ENCODE results near the gene ZNF66. TPM values are rescaled to one million over a fixed set of nuclear protein-coding genes. Genes with fewer than 3 reads are reported as not detected.
"Not testable (repeated sequence)": the region's sequence is repeated elsewhere in the genome, so short reads cannot be mapped to it uniquely, and the experiment has no call there.

The ZNF66 gene
- total and polyA plus RNA-seq, 12 donors = 0.49 to 1.9 (median 1.0) TPM

- intact Hi-C loops (cut with DNase I) = no loop called here
- H3K27me3 ChIP-seq = no peaks in the 10 kb centered on the region
- H3K9me3 ChIP-seq = peaks cover 0 to 82% (median 0%) of the 10 kb centered on the region in 11 donors
- no peak overlapping the region for H3K27ac ChIP-seq
- H3K4me1 ChIP-seq = no peaks in the 10 kb centered on the region
- ATAC-seq (no peak), DNase-seq (no peak)
- no peak overlapping the region for H3K4me3 ChIP-seq
- H3K36me3 ChIP-seq = peaks cover 0 to 43% (median 5%) of the 10 kb centered on the region in 9 donors
- no peak for TF ChIP-seq CTCF (IDR thresholded peaks at IDR 0.05)
Measured at GRCh38 chr19:20791806-20792205, 15.7 kb downstream of the ZNF66 start.

DNA sequence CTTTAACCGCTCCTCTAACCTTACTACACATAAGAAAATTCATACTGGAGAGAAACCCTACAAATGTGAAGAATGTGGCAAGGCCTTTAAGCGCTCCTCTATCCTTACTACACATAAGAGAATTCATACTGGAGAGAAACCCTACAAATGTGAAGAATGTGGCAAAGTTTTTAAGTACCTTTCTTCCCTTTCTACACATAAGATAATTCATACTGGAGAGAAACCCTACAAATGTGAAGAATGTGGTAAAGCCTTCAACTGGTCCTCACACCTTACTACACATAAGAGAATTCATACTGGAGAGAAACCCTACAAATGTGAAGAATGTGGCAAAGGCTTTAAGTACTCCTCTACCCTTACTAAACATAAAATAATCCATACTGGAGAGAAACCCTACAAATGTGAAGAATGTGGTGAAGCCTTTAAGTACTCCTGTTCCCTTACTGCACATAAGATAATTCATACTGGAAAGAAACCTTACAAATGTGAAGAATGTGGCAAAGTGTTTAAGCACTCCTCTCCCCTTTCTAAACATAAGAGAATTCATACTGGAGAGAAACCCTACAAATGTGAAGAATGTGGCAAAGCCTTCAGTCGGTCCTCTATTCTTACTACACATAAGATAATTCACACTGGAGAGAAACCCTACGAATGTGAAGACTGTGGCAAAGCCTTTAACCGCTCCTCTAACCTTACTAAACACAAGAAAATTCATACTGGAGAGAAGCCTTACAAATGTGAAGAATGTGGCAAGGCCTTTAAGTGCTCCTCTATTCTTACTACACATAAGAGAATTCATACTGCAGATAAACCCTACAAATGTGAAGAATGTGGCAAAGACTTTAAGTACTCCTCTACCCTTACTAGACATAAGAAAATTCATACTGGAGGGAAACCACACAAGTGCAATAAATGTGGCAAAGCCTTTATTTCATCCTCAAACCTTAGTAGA, 30.5 kb downstream of the ZNF66 start:
- WGBS, 2 donors = 98% methylated on average over 5 of the region's 5 CpGs
- ATAC-seq; H3K4me1 ChIP-seq; intact Hi-C loops (cut with DNase I); H3K27me3 ChIP-seq; H3K4me3 ChIP-seq; DNase-seq; H3K27ac ChIP-seq: not testable (repeated sequence)
- Histone ChIP-seq H3K9me3 (peaks cover 7 to 100% (median 44%) of the 10 kb centered on the region in 11 donors), H3K36me3 (peaks cover 0 to 62% (median 11%) of the 10 kb centered on the region in 9 donors)

DNA sequence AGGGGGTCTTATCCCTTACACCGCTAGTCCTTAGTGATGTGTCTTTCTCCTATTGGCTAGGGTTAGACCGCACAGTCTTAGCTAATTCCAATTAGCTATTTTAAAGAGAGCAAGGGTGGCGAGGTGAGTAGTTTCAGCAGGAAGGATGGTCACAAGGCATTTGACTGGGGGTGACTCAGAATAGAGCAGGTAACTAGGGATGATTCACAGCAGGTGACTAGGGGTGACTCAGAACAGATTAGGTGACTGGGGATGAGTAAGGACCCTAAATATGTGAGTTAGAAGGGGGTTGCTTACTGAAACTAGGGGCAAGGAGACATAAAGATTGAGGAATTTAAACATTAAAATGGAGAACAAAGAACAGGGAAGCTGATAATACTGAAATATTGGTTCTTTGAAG, 64.3 kb downstream of the ZNF66 start:
- TF ChIP-seq CTCF (IDR thresholded peaks at IDR 0.05) = no peak
- intact Hi-C loops (cut with DNase I) = no loop called here

More for the DNA sequence above, 64.3 kb downstream of the ZNF66 start:
- Histone ChIP-seq H3K27me3 (no peaks in the 10 kb centered on the region), H3K27ac (no peak overlapping the region), H3K9me3 (peaks cover 0 to 99% (median 36%) of the 10 kb centered on the region in 11 donors), H3K4me1 (no peaks in the 10 kb centered on the region), H3K36me3 (no peaks in the 10 kb centered on the region), H3K4me3 (no peak overlapping the region)
- no peak for ATAC-seq
- WGBS, 2 donors = 99 to 100% methylated on average over 3 of the region's 3 CpGs
- DNase-seq = no peak

Other genes starting within 250 kb of the ZNF66 start
- gene ZNF737, start 210.5 kb upstream of the ZNF66 start, total RNA-seq = 1 to 10 TPM; 2.7 to 8.5 (median 4.2) TPM
- gene ZNF737, start 210.5 kb upstream of the ZNF66 start, polyA plus RNA-seq = 1 to 10 TPM; 1.4 to 1.8 TPM
- gene ZNF626, start 114.7 kb upstream of the ZNF66 start, total RNA-seq = 10 to 100 TPM in 3 of 10 donors, 1 to 10 TPM in 7; 7.4 to 12.5 (median 9.2) TPM
- gene ZNF626, start 114.7 kb upstream of the ZNF66 start, polyA plus RNA-seq = 1 to 10 TPM; 2.5 to 2.8 TPM
- gene ZNF85, start 146.9 kb downstream of the ZNF66 start, total RNA-seq = 1 to 10 TPM; 1.3 to 5.9 (median 3.0) TPM
- 1 to 10 TPM; 1.9 to 4.4 TPM for gene ZNF85, start 146.9 kb downstream of the ZNF66 start, polyA plus RNA-seq
- 1 to 10 TPM; 3.1 to 5.7 (median 4.2) TPM for gene ZNF430, start 244.4 kb downstream of the ZNF66 start, total RNA-seq
- gene ZNF430, start 244.4 kb downstream of the ZNF66 start, polyA plus RNA-seq = 1 to 10 TPM; 1.0 to 2.0 TPM

All from heart right ventricle (tissue), 16 donors.